NCI-H82 (cell line): Measurements from ENCODE around the gene FCRL5.
"Not testable (repeated sequence)": the region's sequence is repeated elsewhere in the genome, so short reads cannot be mapped to it uniquely, and the experiment has no call there.

ENCODE experiments used
- DNase-seq: peaks from one replicate; lab custom pipeline; 2025; lab: John Stamatoyannopoulos, UW

Gene FCRL5

DNA sequence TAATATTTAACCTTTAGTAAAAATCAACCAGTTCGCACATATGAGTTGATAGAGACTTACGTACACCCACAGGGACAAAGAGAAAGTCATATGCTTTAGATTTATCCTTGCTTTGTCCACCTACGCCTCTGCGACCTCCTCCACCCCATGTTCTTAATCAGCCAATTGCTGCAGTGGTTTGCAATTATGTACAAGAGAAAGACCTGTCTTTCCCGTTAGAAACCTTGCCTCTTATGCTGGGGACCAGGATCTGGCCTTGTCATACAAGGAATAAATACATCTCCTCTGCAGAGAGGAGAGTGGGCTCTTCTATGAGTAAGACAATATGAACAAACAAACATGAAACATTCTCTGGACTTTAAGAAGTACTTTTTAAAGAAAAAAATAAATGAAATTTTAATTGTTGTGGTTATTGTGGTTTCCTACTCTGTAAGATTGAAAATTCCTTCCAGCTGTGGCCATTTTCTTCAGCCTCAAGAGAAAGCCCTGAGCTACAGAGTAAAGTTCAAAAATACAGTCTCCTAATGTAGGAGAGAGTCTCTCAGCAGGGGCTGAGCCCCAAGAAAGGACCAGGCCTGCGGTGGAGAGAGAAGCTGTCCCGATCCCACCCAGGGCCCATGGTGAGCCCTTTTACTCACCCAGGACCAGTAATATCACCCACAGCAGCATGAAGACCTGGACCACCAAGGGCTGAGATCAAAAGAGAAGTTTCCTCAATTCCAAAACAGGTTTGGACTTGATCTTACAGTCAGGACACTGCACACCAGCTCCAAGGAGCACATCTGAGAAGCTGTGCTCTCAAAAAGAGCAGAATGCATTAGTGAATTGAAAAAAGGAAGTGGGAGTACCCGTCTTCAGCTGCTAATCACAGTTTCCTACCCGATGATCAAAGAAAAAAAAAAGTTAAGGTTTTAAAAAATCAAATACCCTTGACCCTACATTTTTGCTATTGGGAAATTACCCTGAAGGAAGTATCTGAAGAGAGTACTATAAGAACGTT lies at the start of gene FCRL5:
TSS of gene FCRL5 (minus strand) at position 822 of the 1,000 bp plus-strand sequence. CDS start at position 669, 153 bp downstream.
- no peak for DNase-seq

GRCh38 chr1:157600236-157600635 lies 47.9 kb upstream of the FCRL5 start:
- DNase-seq: no peak

- no peak for DNase-seq
These were observed 45.8 kb upstream of the FCRL5 start, which contains the start of gene FCRL4 for GRCh38 chr1:157597959-157598667. TSS of gene FCRL4 (minus strand) at chr1:157598085. CDS start at chr1:157597944, 141 bp downstream.

DNA sequence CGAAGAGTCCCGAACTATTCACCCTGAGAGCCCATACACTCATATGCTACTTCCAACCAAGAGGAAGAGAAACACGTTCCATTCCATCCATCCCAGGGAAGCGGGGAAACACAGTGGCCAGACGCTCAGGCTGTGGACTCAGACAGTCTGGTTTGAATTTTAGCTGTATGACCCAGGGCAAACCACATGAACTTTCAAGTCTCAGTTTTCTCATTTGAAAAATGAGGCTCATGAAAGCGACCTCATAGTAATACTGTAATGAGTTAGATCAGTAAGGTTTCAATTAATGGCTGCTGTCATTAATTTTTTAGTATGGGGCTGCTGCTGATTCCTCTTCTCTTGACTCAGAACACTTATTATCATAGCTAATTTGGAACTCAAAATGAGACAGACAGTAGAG lies 44.1 kb upstream of the FCRL5 start:
- DNase-seq: no peak

DNA sequence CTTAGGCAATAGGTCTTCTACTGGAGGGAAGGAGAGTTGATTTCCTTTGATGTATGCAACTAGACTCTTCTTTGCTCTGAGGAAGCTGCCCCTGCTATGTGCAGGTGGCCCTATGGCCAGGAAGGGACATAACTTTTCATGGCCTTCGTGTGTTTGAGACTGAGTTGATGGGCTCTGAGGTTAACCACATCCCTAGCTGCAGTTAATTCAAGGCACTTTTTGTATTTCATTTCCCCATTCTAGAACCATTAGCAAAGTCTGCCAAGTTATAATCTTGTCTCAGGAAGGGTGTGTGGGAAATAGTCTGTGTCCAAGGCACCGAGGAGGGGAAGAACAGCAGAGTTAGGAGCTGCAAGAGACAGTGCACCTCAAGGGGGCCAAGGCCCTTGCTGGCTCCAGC lies 43.0 kb upstream of the FCRL5 start:
- no peak for DNase-seq

DNA sequence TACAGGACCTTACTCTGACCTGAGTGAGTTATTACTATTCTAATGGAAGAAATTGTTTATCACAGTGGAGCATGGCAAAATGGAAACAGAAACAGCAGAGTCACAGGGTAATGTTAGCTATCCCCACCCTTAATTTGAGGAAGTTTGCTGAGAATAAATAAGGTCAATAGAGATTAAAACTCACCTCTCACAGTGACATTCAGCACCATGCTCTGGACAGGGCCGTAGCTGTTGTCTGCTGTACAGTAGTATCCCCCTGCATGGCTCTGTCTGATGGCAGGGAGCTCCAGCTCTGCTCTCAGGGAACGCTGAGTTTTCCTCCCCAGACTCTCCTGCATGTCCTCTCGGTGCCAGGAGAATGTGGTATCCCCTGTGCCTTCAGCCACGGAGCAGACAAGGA lies 33.7 kb upstream of the FCRL5 start:
- no peak for DNase-seq

DNA sequence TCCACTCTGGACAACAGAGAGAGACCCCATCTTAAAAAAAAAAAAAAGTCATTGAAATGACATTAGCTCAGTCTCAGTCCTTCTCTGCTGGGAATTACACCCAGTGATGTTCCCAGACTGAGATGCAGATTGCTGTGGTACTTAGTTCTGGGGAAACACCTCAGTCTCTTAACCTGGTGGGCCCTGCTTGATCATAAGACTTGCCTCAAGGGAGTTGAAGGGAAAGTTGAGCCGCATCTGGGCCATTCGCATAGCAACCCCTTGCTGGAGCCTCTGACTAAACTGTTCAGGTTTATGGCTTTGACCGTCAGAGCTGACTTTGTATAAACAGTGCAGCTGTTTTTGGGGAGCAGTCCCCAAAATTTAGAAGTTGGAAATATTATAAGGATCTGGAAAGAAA lies 32.2 kb upstream of the FCRL5 start:
- no peak for DNase-seq

- DNase-seq: peak; percentile 83
These were observed 28.5 kb upstream of the FCRL5 start for GRCh38 chr1:157580828-157581210.

- DNase-seq: peak; percentile 90
These were observed 28.0 kb upstream of the FCRL5 start for GRCh38 chr1:157580179-157580827.

GRCh38 chr1:157577420-157577819 lies 25.1 kb upstream of the FCRL5 start:
- DNase-seq: no peak

GRCh38 chr1:157575744-157576143 lies 23.4 kb upstream of the FCRL5 start:
- DNase-seq: no peak

GRCh38 chr1:157574836-157575235 lies 22.5 kb upstream of the FCRL5 start:
- peak; percentile 94 for DNase-seq

DNA sequence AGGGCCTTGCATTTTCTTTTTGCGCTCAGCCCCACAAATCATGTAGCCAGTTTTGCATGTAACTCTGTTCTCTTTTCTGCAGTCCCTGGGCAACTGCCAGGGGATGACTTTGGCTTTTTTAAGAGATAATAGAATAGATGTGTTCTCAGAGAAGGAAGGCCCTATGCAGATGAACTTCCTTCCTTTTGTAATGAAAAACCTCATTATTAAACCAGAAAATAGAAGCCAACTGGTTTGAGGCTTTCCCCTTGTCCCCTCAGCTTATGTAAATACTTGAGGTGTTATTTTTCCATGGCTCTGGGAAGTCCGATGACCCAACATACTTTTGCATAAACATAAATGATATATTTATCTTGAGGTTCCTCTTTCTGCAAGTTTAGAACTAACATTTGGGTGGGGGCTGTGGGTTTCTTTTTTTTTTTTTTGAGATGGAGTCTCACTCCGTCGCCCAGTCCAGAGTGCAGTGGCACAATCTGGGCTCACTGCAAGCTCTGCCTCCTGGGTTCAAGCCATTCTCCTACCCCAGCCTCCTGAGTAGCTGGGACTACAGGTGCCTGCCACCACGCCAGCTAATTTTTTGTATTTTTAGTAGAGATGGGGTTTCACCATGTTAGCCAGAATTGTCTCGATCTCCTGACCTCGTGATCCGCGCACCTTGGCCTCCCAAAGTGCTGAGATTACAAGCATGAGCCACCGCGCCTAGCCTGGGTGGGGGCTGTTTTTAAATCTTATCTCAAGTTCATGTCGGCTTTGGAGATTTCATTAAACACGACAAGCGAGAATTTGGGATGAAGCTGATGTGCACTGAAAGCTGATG lies 14.4 kb upstream of the FCRL5 start:
- no peak for DNase-seq

DNA sequence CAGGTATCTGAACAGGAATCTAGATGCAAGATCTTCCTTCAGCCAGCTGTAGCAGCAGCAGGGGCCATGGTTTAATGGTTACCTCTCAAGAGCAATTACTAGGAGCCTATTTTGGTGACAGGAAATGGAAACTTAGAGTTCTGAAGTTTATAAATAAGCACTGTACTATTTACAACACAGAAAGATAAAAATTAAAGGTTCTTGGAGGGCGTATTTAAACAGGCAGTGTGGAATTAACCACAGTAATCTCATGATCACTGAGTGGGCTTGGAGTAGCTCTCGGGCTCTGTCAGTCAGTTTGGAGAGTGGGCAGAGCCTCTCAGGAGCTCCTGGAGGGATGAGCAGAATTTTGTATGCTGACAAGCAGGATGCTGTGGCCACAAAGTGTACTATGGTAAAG lies 10.2 kb upstream of the FCRL5 start:
- DNase-seq: peak; percentile 11

DNA sequence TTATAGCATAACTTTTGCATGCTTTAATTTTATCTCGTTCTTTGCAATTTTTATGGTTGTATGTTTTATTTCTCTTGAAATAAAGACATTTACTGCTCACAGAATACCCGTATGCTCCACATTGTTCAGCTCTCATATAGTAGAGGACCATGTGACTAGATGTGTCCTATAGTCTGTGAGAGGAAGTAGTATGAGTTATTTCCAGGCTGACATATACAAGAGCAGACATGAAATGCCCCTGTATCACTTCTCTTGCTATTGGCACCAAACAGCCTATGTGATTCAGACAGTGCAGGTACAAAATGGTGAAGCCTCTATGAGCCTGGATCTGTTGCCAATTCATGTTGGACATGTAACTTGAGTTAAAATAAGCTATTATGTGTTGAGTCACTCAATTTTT lies 5.8 kb upstream of the FCRL5 start:
- DNase-seq: no peak

DNA sequence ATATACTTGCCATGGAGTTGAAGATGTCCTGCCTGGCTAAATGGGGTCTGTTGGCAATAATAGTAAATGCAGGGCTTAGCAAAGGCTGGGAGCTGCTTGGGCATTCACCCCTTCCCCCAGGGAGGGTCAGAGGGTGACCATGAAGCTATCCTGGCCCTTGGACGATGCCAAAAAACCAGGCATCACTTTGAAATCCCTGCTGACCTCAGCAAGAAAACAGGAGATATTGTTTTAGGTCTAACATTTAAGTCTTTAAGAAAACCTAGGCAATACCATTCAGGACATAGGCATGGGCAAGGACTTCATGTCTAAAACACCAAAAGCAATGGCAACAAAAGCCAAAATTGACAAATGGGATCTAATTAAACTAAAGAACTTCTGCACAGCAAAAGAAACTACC lies 4.2 kb downstream of the FCRL5 start:
- not testable (repeated sequence) for DNase-seq

- DNase-seq: peak; percentile 11
These were observed 9.6 kb downstream of the FCRL5 start for GRCh38 chr1:157542676-157543075.

DNA sequence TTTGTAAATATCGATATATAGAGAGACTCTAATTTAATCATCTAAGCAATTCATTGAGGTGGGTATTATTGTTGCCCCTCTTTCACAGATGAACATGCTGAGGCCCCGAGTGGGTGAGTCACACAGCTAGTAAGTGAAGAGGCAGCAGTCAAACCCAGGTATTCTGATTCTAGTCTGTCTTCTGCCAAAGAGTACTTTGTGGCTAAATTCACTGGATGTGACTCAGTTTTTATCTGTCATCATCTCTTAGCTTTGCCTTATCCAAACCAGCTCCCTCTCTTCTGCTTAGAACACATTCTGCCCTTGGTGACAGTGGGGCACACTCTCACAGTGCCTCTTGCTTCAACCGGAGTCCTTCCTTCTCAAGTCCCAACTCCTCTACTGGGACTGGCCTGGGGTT lies 11.5 kb downstream of the FCRL5 start:
- DNase-seq: no peak

DNA sequence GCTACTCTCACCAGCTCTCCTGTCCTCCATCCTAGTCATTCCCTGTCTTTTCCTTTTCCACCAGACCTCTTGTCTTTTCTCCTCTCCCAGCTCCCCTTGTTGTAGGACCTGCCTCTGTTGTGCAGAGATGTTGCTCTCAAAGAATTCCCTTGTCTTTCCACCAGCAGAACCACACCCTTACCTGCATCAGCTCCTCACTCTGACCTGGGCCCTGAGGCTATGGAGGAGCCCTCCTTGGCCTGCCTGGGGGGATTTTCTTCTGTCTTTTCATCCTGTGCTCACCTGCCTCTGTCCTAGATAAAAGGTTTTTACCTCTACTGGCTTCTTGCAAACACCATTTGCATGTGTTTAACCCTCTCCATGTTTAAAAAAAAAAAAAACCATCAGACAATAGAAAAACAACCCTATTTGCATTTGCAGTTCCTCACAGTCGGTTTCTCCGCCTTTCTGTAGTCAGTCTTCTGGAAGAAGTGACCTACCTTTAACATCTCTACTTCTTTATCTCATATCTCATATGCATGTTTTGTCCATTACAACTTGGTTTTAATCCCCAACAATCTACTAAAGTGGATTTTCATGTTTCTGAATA lies 12.1 kb downstream of the FCRL5 start:
- DNase-seq: no peak

DNA sequence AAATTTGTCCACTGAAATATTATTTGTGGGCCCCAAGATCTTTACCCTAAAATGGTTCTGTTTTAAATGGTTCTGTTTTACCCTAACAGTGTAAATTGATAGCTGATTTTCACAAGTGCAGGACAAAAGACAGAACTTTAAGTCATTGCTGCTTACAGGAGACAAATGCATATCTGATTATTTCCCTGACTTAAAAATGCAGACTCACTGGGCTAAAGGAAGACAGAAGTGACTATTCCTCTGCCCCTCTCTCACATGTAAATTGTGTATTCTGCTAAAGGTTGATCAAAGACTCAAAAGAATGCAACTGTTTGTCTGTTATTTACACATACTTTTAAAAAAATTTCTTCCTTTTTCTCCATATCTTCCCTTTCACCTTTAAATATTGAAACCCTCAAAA lies 12.7 kb downstream of the FCRL5 start:
- no peak for DNase-seq

DNA sequence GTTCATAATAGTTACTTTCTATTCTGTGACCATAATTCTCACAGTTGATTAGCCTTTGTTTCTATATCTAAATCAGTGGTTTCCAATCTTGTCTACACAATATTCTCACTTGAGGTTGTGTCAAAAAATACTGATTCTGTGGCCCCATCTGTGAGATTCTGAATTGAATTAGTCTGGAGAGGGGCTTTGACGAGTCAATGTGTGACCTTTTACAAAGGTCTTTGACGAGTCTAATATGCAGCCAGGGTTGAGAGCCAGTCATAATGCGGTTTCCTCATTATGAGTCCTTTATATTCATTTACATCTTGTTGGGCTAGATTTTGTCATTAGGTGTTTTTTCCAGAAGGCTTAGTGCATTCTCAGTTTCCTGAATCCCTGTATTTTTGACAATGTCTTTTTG lies 19.7 kb downstream of the FCRL5 start:
- no peak for DNase-seq
